ENCODE data around the gene NUP42.

The NUP42 gene

GRCh38 chr7:23183279-23184012 lies 1.6 kb downstream of the NUP42 start:
- Histone ChIP-seq H3K36me3 (replicated peaks in 1 of 2; ENCODE audit: control insufficient read depth in 2 of 2, insufficient read depth in 2 of 2, low read length in 2 of 2) (peaks cover 1 to 50% of the 10 kb centered on the region in 2 donors), H2AK5ac (ENCODE audit: low read depth, low read length) (no peak overlapping the region), H3K79me1 (ENCODE audit: low read depth, low read length) (no peaks in the 10 kb centered on the region), H3K4me3 (ENCODE audit: low read length in 2 of 2) (peak overlapping the region in 1 of 2 donors; percentile 78), H2BK15ac (ENCODE audit: low read length) (no peak overlapping the region), H3K9ac (ENCODE audit: low read depth, low read length, poor library complexity) (no peak overlapping the region), H4K91ac (ENCODE audit: low read depth, low read length, poor library complexity) (no peak overlapping the region), H3K4me1 (ENCODE audit: control insufficient read depth in 2 of 2, insufficient read depth in 1 of 2, low read depth in 1 of 2, low read length in 2 of 2) (peaks cover 2 to 4% of the 10 kb centered on the region in 2 donors), H3K18ac (ENCODE audit: low read length) (no peak overlapping the region), H3K4me2 (ENCODE audit: insufficient read depth, low read length, poor library complexity, severe bottlenecking) (peak overlapping the region; percentile 54), H2AFZ (ENCODE audit: low read length) (no peak overlapping the region), H4K8ac (ENCODE audit: low read depth, low read length) (no peak overlapping the region), H2BK5ac (ENCODE audit: low read length) (no peak overlapping the region), H2BK12ac (ENCODE audit: low read length) (no peak overlapping the region), H2BK120ac (ENCODE audit: low read depth, low read length) (no peak overlapping the region), H3K23ac (ENCODE audit: low read depth, low read length, poor library complexity) (no peak overlapping the region), H3K9me3 (replicated peaks in 1 of 2; ENCODE audit: control insufficient read depth in 2 of 2, insufficient read depth in 1 of 2, low read depth in 1 of 2, low read length in 2 of 2) (no peaks in the 10 kb centered on the region), H3K4ac (ENCODE audit: low read length) (no peak overlapping the region), H3K14ac (ENCODE audit: low read length) (no peak overlapping the region), H3K27ac (replicated peaks; ENCODE audit: low read length) (no peak overlapping the region), H3K27me3 (ENCODE audit: control insufficient read depth in 3 of 3, insufficient read depth in 3 of 3, low read depth in 1 of 3, low read length in 3 of 3) (no peaks in the 10 kb centered on the region)
- DNase-seq (ENCODE audit: low spot score), result no peak
- WGBS, 2 donors (ENCODE audit: extremely low coverage in 2 of 2, insufficient read length in 2 of 2, insufficient replicate concordance in 1 of 2), result no CpG with 5 or more reads among the region's 20 CpGs

GRCh38 chr7:23184291-23184690 lies 2.4 kb downstream of the NUP42 start:
- no peaks in the 10 kb centered on the region for H3K79me1 ChIP-seq (ENCODE audit: low read depth, low read length)
- H3K4me1 ChIP-seq (ENCODE audit: control insufficient read depth in 2 of 2, insufficient read depth in 1 of 2, low read depth in 1 of 2, low read length in 2 of 2), result peaks cover 2 to 4% of the 10 kb centered on the region in 2 donors
- no peak overlapping the region for H4K8ac ChIP-seq (ENCODE audit: low read depth, low read length)
- no peak overlapping the region for H2BK120ac ChIP-seq (ENCODE audit: low read depth, low read length)
- H3K18ac ChIP-seq (ENCODE audit: low read length), result no peak overlapping the region
- DNase-seq (ENCODE audit: low spot score), result no peak
- no peak overlapping the region for H3K4ac ChIP-seq (ENCODE audit: low read length)
- no peak overlapping the region for H2AFZ ChIP-seq (ENCODE audit: low read length)
- no CpG with 5 or more reads among the region's 1 CpG for WGBS, 2 donors (ENCODE audit: extremely low coverage in 2 of 2, insufficient read length in 2 of 2, insufficient replicate concordance in 1 of 2)
- H2BK15ac ChIP-seq (ENCODE audit: low read length), result no peak overlapping the region
- no peaks in the 10 kb centered on the region for H3K27me3 ChIP-seq (ENCODE audit: control insufficient read depth in 3 of 3, insufficient read depth in 3 of 3, low read depth in 1 of 3, low read length in 3 of 3)
- H3K9me3 ChIP-seq (replicated peaks in 1 of 2; ENCODE audit: control insufficient read depth in 2 of 2, insufficient read depth in 1 of 2, low read depth in 1 of 2, low read length in 2 of 2), result no peaks in the 10 kb centered on the region
- H4K91ac ChIP-seq (ENCODE audit: low read depth, low read length, poor library complexity), result no peak overlapping the region
- H3K4me3 ChIP-seq (ENCODE audit: low read length in 2 of 2), result no peak overlapping the region
- H2BK12ac ChIP-seq (ENCODE audit: low read length), result no peak overlapping the region
- no peak overlapping the region for H3K23ac ChIP-seq (ENCODE audit: low read depth, low read length, poor library complexity)
- no peak overlapping the region for H3K4me2 ChIP-seq (ENCODE audit: insufficient read depth, low read length, poor library complexity, severe bottlenecking)
- no peak overlapping the region for H2BK5ac ChIP-seq (ENCODE audit: low read length)
- H3K14ac ChIP-seq (ENCODE audit: low read length), result no peak overlapping the region
- H3K9ac ChIP-seq (ENCODE audit: low read depth, low read length, poor library complexity), result no peak overlapping the region
- no peak overlapping the region for H3K27ac ChIP-seq (replicated peaks; ENCODE audit: low read length)
- H2AK5ac ChIP-seq (ENCODE audit: low read depth, low read length), result no peak overlapping the region
- H3K36me3 ChIP-seq (replicated peaks in 1 of 2; ENCODE audit: control insufficient read depth in 2 of 2, insufficient read depth in 2 of 2, low read length in 2 of 2), result peaks cover 3 to 59% of the 10 kb centered on the region in 2 donors

- Histone ChIP-seq H3K14ac (ENCODE audit: low read length) (no peak overlapping the region), H3K4ac (ENCODE audit: low read length) (no peak overlapping the region), H3K27me3 (ENCODE audit: control insufficient read depth in 3 of 3, insufficient read depth in 3 of 3, low read depth in 1 of 3, low read length in 3 of 3) (no peaks in the 10 kb centered on the region), H3K18ac (ENCODE audit: low read length) (no peak overlapping the region), H2BK120ac (ENCODE audit: low read depth, low read length) (no peak overlapping the region), H4K91ac (ENCODE audit: low read depth, low read length, poor library complexity) (no peak overlapping the region), H3K23ac (ENCODE audit: low read depth, low read length, poor library complexity) (no peak overlapping the region), H3K4me3 (ENCODE audit: low read length in 2 of 2) (no peak overlapping the region), H3K4me2 (ENCODE audit: insufficient read depth, low read length, poor library complexity, severe bottlenecking) (no peak overlapping the region), H2BK12ac (ENCODE audit: low read length) (no peak overlapping the region), H2AK5ac (ENCODE audit: low read depth, low read length) (no peak overlapping the region), H4K8ac (ENCODE audit: low read depth, low read length) (no peak overlapping the region), H3K36me3 (replicated peaks in 1 of 2; ENCODE audit: control insufficient read depth in 2 of 2, insufficient read depth in 2 of 2, low read length in 2 of 2) (peaks cover 4 to 63% of the 10 kb centered on the region in 2 donors), H3K9ac (ENCODE audit: low read depth, low read length, poor library complexity) (no peak overlapping the region), H2BK15ac (ENCODE audit: low read length) (no peak overlapping the region), H3K9me3 (replicated peaks in 1 of 2; ENCODE audit: control insufficient read depth in 2 of 2, insufficient read depth in 1 of 2, low read depth in 1 of 2, low read length in 2 of 2) (no peaks in the 10 kb centered on the region), H2BK5ac (ENCODE audit: low read length) (no peak overlapping the region), H3K27ac (replicated peaks; ENCODE audit: low read length) (no peak overlapping the region), H3K79me1 (ENCODE audit: low read depth, low read length) (no peaks in the 10 kb centered on the region), H2AFZ (ENCODE audit: low read length) (no peak overlapping the region), H3K4me1 (ENCODE audit: control insufficient read depth in 2 of 2, insufficient read depth in 1 of 2, low read depth in 1 of 2, low read length in 2 of 2) (peaks cover 2 to 4% of the 10 kb centered on the region in 2 donors)
- no peak for DNase-seq (ENCODE audit: low spot score)
- WGBS, 2 donors (ENCODE audit: extremely low coverage in 2 of 2, insufficient read length in 2 of 2, insufficient replicate concordance in 1 of 2), result 100% methylated on average over 1 of the region's 4 CpGs; no CpG with 5 or more reads in 1 of the 2 donors
These were observed 3.0 kb downstream of the NUP42 start for GRCh38 chr7:23184709-23185359.

GRCh38 chr7:23185980-23186379 lies 4.1 kb downstream of the NUP42 start:
- Histone ChIP-seq H2AK5ac (ENCODE audit: low read depth, low read length) (no peak overlapping the region), H3K9me3 (replicated peaks in 1 of 2; ENCODE audit: control insufficient read depth in 2 of 2, insufficient read depth in 1 of 2, low read depth in 1 of 2, low read length in 2 of 2) (no peaks in the 10 kb centered on the region), H3K4me2 (ENCODE audit: insufficient read depth, low read length, poor library complexity, severe bottlenecking) (no peak overlapping the region), H3K9ac (ENCODE audit: low read depth, low read length, poor library complexity) (no peak overlapping the region), H4K91ac (ENCODE audit: low read depth, low read length, poor library complexity) (no peak overlapping the region), H3K4ac (ENCODE audit: low read length) (no peak overlapping the region), H2AFZ (ENCODE audit: low read length) (no peak overlapping the region), H3K4me3 (ENCODE audit: low read length in 2 of 2) (no peak overlapping the region), H3K18ac (ENCODE audit: low read length) (no peak overlapping the region), H2BK15ac (ENCODE audit: low read length) (no peak overlapping the region), H3K23ac (ENCODE audit: low read depth, low read length, poor library complexity) (no peak overlapping the region), H3K27me3 (ENCODE audit: control insufficient read depth in 3 of 3, insufficient read depth in 3 of 3, low read depth in 1 of 3, low read length in 3 of 3) (no peaks in the 10 kb centered on the region), H2BK120ac (ENCODE audit: low read depth, low read length) (no peak overlapping the region), H3K4me1 (ENCODE audit: control insufficient read depth in 2 of 2, insufficient read depth in 1 of 2, low read depth in 1 of 2, low read length in 2 of 2) (peaks cover 2 to 4% of the 10 kb centered on the region in 2 donors), H3K36me3 (replicated peaks in 1 of 2; ENCODE audit: control insufficient read depth in 2 of 2, insufficient read depth in 2 of 2, low read length in 2 of 2) (peaks cover 5 to 75% of the 10 kb centered on the region in 2 donors), H2BK12ac (ENCODE audit: low read length) (no peak overlapping the region), H4K8ac (ENCODE audit: low read depth, low read length) (no peak overlapping the region), H3K79me1 (ENCODE audit: low read depth, low read length) (no peaks in the 10 kb centered on the region), H3K27ac (replicated peaks; ENCODE audit: low read length) (no peak overlapping the region), H3K14ac (ENCODE audit: low read length) (no peak overlapping the region), H2BK5ac (ENCODE audit: low read length) (no peak overlapping the region)
- no peak for DNase-seq (ENCODE audit: low spot score)
- no CpG with 5 or more reads among the region's 1 CpG for WGBS, 2 donors (ENCODE audit: extremely low coverage in 2 of 2, insufficient read length in 2 of 2, insufficient replicate concordance in 1 of 2)

Data from neuronal stem cell (in vitro differentiated cells).